NCI-H2029 (cell line): ENCODE measurements around the gene TNFRSF25.

Experiments
- DNase-seq: peaks from one replicate; lab custom pipeline; 2025; lab: John Stamatoyannopoulos, UW

TNFRSF25 gene

DNA sequence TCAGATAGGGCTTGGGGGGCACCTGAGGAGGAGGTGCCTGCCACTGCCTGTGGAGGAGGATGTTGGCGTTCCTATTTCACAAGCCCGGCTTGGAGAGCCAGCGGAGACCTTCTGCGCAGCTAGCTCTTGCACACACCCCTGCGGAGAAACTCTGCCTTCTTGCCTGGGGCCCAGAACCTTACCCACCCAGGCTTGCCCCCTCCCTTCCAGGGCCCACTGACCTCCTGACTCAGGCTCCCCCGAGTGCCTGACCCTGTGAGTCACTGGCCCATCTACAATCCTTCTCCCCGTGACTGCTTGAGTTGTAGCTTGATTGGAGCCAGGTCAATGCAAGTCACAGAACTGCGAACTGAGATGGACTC, 49.7 kb downstream of the TNFRSF25 start:
- DNase-seq = no peak

DNA sequence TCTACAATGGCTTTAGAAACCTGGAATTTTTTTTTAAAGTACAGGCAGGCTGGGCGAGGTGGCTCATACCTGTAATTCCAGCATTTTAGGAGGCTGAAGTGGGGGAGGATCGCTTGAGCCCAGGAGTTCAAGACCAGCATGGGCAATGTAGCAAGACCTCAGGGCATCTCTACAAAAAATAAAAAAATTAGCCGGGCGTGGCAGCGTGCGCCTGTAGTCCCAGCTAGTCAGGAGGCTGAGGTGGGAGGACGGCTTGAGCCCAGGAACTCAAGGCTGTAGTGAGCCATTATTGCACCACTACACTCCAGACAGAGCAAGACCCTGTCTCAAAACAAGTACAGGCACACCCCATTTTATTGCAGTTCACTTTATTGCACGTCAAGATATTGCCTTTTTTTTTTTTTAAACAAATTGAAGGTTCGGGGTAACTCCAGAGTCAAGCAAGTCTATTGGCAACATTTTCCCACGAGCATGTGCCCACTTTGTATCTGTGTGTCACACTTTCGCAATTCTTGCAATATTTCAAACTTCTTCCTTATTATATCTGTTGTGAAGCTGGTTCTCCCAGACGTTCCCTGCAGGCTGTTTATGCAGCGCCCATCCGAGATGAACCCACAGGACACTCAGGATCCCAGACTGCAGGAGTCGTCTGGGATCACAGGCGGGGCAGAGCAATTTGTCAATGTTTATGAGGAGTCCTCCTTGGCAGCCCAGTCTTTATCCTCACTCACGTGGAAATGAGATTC, 50.9 kb downstream of the TNFRSF25 start:
- no peak for DNase-seq

DNA sequence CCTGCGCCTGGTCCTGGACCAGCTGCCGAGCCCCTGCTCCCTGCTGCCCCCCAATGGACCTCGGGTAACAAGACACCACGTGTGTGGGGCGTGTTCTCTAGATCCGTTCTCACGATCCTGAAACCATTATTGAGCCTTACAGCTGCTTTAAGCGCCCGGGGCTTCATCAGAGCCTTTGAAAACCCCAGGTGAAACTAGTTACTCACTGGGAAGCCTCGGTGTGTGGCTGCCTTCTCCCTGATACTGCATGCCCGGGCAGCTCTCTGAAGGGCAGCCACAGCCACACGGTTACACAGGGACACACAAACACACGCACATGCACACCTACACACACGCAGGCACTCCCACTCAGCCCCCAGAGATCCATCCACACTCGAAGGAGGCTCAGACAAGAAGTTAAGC, 51.5 kb downstream of the TNFRSF25 start:
- no peak for DNase-seq

DNA sequence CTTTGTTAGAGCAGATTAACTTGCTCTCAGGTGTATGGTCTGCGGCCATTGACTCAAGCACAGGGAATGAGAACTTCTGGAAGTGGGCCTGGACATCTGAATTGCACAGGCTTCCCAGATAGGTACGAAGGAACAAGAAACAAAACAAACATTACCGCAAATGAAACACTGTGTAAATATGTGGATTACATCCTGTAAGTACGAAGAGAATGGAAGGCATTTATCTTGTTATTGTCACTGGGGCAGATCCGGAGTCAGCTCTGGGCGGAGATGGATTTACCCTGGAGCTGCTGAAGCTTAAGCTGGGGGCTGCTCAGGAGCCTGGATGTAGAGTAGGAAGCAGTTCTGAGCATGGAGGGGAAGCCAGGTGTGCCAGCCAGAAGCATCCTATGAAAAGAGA, 53.1 kb downstream of the TNFRSF25 start:
- peak; percentile 63 for DNase-seq
